Right cardiac atrium (tissue), 5 donors: Measurements from ENCODE around the gene RCAN2. TPM values are rescaled to one million over a fixed set of nuclear protein-coding genes. Genes with fewer than 3 reads are reported as not detected.

ENCODE experiments used
- ATAC-seq, 2 donors: fragments of 200-7000 bp; cut with Tn5 transposase; one replicate each; pipeline versions ENCODE4 v1.8.0 to v1.9.1; 2020; ENCODE audit warnings: moderate library complexity in 2 of 2, mild to moderate bottlenecking in 1 of 2
- DNase-seq, 3 donors: peaks; one replicate each; pipeline ENCODE4 v3.0.0-alpha.2; 2020
- H3K27ac ChIP-seq: one replicate; pipeline ENCODE4 v1.5.1; 2013; ENCODE audit warnings: mild to moderate bottlenecking, low read length, control low read depth, moderate library complexity
- H3K27me3 ChIP-seq: one replicate; pipeline ENCODE4 v1.6.1; 2013; ENCODE audit not compliant: control insufficient read depth, insufficient read depth
- H3K4me1 ChIP-seq: one replicate; pipeline ENCODE4 v1.6.1; 2013; ENCODE audit warnings: low read length; ENCODE audit not compliant: control insufficient read depth, insufficient read depth
- H3K4me3 ChIP-seq: one replicate; pipeline ENCODE4 v1.5.1; 2013; ENCODE audit warnings: low read length, control low read depth
- H3K9me3 ChIP-seq: one replicate; pipeline ENCODE4 v1.6.1; 2013; ENCODE audit warnings: low read length; ENCODE audit not compliant: control insufficient read depth
- WGBS: extraction: QIAGEN DNeasy Blood & Tissue Kit; methylation state at CpG from one replicate; pipeline ENCODE4 v1.1.7; 2013; 5-methylcytosine and 5-hydroxymethylcytosine counted together
- intact Hi-C, 4 donors: fragments of 100-400 bp; cut with DNase I; formaldehyde crosslinking; loops; one replicate each; pipeline versions ENCODE4 v1.11.0 to v1.14.0; 2022 to 2023
- polyA plus RNA-seq: library from polyadenylated mRNA; stranded (reverse); fragments of 200-250 nt; gene quantifications from one replicate; pipeline ENCODE4 v1.2.3, GENCODE V29; 2013
- total RNA-seq, 4 donors: library from RNA; stranded (reverse); fragmentation: NEBNext Ultra II Directional; extraction: Animal tissue kit (Norgen Biotek cat#: 25700); gene quantifications; one replicate each; pipeline ENCODE4 v1.2.1, GENCODE V29; 2021
- donor health status: healthy with polysubstance abuse.
- donor health status: DM: no; HTN: yes; CAD: no.
- donor health status: DM: no; HTN: no; CAD: no.
- donor health status: DM: no; HTN: yes; CAD: no; lungs with severe emphysema.
- donor health status: DM: yes; HTN: yes; CAD: no.

The RCAN2 gene
- total and polyA plus RNA-seq, 5 donors = 82.9 to 184 (median 127) TPM

DNA sequence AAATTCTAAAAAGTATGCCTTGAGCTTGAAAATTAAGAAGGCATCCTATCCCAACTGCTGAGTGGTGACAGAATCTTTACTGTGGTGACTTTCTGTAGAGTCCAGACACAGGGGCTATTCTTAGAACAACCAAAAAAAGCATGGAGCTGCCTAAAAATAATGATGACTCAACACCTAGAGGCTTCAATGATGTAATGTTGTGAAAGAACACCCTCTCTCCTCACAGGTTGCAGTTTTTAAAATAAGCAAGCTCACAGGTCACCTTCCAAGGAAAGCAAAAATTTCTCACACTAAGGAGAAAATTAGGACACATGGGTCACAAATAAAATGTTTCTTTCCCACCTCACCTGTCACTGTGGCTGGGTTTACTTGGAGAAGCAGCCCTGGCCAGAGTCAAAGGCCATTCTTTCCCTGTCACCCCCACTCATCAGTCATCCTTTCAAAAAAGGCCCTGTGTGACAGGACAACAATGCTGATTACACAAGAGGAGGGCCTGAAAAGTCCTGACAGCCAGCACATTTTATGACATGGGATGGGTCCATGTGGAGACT lies 53.5 kb downstream of the RCAN2 start:
- Histone ChIP-seq H3K27ac (peak overlapping the region; percentile 82), H3K27me3 (no peaks in the 10 kb centered on the region), H3K4me1 (peaks cover 9% of the 10 kb centered on the region), H3K9me3 (no peaks in the 10 kb centered on the region), H3K4me3 (no peak overlapping the region)
- intact Hi-C loops = no loop called here
- ATAC-seq (peak; percentile 82 to 88), DNase-seq (no peak)

DNA sequence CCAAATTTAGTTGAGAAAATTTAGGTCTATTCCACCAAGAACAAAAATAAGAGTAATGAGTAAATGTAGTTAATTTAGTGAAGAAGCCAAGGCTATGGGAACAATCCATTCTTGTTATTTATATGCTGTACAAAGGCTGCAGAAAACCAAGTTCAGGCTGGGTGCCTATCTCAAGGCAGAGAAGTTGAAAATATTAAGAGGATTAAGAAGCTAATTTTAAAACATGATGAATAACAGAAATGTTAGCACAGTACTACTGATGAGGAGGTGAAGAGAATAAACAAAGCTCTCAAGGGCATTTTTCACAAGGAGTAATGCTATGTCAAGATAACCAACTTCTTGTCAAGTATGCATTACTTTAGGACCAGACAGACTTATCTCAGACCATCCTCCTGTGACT lies 68.6 kb downstream of the RCAN2 start:
- Histone ChIP-seq H3K4me1 (peaks cover 6% of the 10 kb centered on the region), H3K27ac (peak overlapping the region; percentile 43), H3K9me3 (no peaks in the 10 kb centered on the region), H3K4me3 (no peak overlapping the region), H3K27me3 (no peaks in the 10 kb centered on the region)
- DNase-seq (no peak), ATAC-seq (no peak)
- intact Hi-C loops = loop anchor here in 3 of 4 donors (5.0 to 10.0 kb wide), 5 partner anchors 62 to 205 kb away; partner anchors contain the start of gene RCAN2 (in 2 of the 3)

DNA sequence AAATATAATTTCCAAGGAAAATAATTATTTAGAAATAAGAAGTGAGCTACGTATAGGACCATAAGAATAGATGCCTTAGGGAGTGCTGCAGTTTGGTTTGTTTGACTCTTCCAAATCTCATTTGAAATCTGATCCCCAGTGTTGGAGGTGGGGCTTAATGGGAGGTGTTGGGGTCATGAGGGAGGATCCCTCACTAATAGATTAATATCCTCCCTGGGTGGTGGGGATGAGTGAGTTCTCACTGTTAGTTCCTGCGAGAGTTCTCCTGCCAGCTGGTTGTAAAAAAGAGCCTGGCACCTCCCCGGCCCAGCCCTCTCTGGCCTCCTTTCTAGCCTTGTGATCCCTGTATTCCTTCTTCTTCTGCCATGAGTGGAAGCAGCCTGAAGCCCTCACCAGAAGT lies 69.3 kb downstream of the RCAN2 start:
- intact Hi-C loops = loop anchor here in 3 of 4 donors (5.0 to 10.0 kb wide), 5 partner anchors 63 to 205 kb away; partner anchors contain the start of gene RCAN2 (in 2 of the 3)
- H3K27ac ChIP-seq = peak overlapping the region; percentile 38
- DNase-seq = no peak
- 76% methylated on average over 3 of the region's 3 CpGs for WGBS
- no peaks in the 10 kb centered on the region for H3K9me3 ChIP-seq
- no peak overlapping the region for H3K4me3 ChIP-seq
- H3K27me3 ChIP-seq = no peaks in the 10 kb centered on the region
- ATAC-seq = no peak
- H3K4me1 ChIP-seq = peaks cover 6% of the 10 kb centered on the region

DNA sequence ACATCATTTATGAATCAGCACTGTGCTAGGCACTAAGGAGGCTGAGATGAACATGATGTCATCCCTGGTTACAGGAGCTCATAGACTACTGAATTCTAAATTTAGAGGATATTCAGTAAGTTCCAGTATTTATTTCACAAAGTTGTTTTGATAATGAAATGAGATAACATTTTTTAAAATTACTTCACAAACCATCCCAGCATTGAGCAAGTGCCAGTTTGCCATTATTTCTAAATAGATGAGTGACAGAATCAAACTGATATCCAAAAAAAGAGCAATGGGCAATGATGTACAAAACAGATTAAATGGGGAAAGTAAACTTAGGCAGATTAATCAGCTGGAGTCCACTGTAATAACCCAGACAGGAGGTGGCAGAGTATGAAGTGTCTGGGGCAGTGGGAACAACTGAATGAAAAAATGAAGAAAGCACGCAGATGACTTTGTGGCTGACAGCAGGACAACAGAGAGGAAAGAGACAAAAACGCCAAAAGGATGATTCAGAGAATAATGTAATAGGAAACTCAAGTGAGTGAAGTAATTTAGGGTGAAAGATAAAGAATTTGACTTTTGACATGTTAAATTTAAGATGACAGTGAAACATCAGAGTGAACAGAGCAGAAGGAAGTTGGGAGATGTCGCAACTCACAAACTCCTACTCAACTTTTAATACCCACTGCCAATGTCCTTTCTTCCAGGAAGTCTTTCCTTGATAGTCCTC lies 70.2 kb downstream of the RCAN2 start:
- no peak for ATAC-seq
- peaks cover 6% of the 10 kb centered on the region for H3K4me1 ChIP-seq
- H3K27ac ChIP-seq = no peak overlapping the region
- no peak for DNase-seq
- intact Hi-C loops = loop anchor here in 3 of 4 donors (5.0 to 10.0 kb wide), 5 partner anchors 64 to 206 kb away; partner anchors contain the start of gene RCAN2 (in 2 of the 3)
- WGBS = 75% methylated on average over 3 of the region's 3 CpGs
- H3K4me3 ChIP-seq = no peak overlapping the region
- no peaks in the 10 kb centered on the region for H3K9me3 ChIP-seq
- H3K27me3 ChIP-seq = no peaks in the 10 kb centered on the region

DNA sequence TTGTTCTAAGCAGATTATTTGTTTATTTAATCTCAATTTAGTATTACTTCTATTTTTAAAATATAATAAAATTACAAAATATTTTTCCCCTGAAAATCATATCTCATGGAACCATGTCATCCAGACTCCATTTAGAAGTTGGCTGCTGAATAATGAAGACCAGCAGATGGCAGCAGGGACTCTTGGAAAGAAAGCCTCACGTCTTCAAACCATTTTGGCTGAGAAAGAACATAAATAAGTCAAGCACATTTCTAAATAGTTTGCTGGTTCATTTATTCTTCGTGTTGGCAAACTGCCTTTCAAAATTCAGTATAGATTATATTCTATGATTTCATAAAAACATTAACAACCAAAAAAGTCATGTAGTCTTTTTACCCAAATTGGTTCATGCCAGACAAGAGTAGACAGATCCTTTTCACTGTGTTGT lies 71.7 kb downstream of the RCAN2 start:
- no peaks in the 10 kb centered on the region for H3K27me3 ChIP-seq
- ATAC-seq (peak in 1 of 2 donors; percentile 60), DNase-seq (peak in 2 of 3 donors; percentile 30 to 66)
- WGBS = 1% methylated on average over 2 of the region's 2 CpGs
- H3K4me1 ChIP-seq = peaks cover 4% of the 10 kb centered on the region
- no peak overlapping the region for H3K27ac ChIP-seq
- H3K9me3 ChIP-seq = no peaks in the 10 kb centered on the region
- no peak overlapping the region for H3K4me3 ChIP-seq
- intact Hi-C loops = loop anchor here (5.0 to 10.0 kb wide), 5 partner anchors 65 to 208 kb away; partner anchors contain the start of gene RCAN2 (in 3 of the 4)

DNA sequence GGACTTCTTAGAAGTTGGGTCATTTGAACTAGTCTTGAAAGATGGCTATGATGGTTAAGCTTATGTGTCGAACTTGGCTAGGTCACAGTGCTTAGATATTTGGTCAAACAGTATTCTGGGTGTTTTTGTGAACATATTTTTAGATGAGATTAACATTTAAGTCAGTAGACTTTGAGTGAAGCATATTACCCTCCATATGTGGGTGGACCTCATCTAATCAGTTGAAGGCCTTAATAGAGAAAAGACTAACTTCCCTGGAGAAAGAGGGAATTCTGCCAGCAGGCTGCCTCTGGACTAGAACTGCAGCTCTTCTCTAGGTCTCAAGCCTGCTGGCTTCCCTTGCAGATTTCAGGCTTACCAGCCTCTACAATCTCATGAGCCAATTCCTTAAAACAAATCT lies 76.9 kb downstream of the RCAN2 start:
- WGBS = 97% methylated on average over 1 of the region's 1 CpG
- no peak for DNase-seq
- ATAC-seq = no peak
- Histone ChIP-seq H3K27ac (no peak overlapping the region), H3K9me3 (no peaks in the 10 kb centered on the region), H3K27me3 (no peaks in the 10 kb centered on the region), H3K4me3 (no peak overlapping the region), H3K4me1 (peaks cover 2% of the 10 kb centered on the region)
- intact Hi-C loops = loop anchor here in 2 of 4 donors (5.0 kb wide), 2 partner anchors 322 to 327 kb away; no protein-coding TSS in a partner anchor

DNA sequence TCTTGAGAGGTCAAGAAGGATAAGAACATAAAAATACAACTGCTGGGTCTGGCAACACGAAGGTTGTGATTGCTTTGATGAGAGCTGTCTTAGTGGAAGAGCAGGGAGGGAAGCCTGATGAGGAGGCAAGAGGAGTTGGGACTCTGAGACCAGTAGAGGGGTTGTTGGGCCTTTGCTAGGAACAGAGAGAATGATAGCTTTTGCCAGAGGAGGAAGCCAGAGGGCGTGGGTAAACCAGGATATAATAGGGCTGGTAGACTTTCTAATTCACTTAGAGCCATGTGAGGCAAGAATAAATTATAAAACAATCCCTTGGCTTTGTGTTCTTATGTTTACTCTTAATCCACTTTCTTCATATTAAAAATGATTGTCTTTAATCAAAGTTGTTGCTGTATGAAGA lies 78.6 kb downstream of the RCAN2 start:
- no peak overlapping the region for H3K4me3 ChIP-seq
- ATAC-seq (peak in 1 of 2 donors; percentile 27), DNase-seq (no peak)
- H3K9me3 ChIP-seq = no peaks in the 10 kb centered on the region
- H3K27ac ChIP-seq = no peak overlapping the region
- WGBS = 55% methylated on average over 2 of the region's 2 CpGs
- H3K27me3 ChIP-seq = no peaks in the 10 kb centered on the region
- intact Hi-C loops = loop anchor here in 2 of 4 donors (5.0 kb wide), 2 partner anchors 320 to 325 kb away; no protein-coding TSS in a partner anchor
- H3K4me1 ChIP-seq = peaks cover 5% of the 10 kb centered on the region

DNA sequence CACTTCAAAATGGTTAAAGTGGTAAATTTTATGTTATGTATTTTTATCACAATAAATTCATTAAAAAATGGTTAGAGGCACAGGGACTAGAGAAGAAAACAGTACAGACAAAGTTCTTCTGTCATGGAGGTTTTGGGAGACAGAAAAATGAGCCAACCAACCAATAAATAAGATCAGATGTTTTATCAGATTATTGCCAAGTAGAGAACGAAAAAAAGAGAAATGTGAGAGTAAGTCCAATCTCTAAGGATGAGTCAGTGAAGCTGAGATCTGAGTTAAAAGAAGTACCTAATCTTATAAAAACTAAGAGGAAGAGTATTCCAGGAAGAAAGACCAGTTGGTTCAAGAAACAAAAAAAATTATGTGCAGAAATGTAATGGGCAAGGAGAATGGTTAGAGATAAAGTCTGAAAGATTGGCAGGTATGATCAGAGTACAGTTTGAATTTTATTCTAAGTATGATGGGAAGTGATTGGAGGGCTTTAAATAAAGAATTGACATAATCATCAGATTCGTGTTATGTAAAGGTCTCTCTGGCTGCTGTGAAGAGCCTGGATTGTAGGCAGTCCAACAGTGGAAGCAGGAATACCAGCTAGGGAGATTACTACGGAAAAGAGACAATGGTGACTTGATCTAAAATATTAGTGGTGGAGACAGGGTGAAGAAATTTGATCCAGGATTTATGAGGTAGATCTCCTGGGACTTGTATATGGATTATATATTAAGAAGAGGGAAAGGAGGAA lies 79.6 kb downstream of the RCAN2 start:
- Histone ChIP-seq H3K9me3 (no peaks in the 10 kb centered on the region), H3K4me3 (no peak overlapping the region), H3K27ac (no peak overlapping the region), H3K27me3 (no peaks in the 10 kb centered on the region), H3K4me1 (peaks cover 9% of the 10 kb centered on the region)
- 54% methylated on average over 3 of the region's 3 CpGs for WGBS
- no peak for DNase-seq
- ATAC-seq = peak; percentile 40
- intact Hi-C loops = loop anchor here in 3 of 4 donors (2.0 to 5.0 kb wide), 4 partner anchors 191 to 324 kb away; no protein-coding TSS in a partner anchor

DNA sequence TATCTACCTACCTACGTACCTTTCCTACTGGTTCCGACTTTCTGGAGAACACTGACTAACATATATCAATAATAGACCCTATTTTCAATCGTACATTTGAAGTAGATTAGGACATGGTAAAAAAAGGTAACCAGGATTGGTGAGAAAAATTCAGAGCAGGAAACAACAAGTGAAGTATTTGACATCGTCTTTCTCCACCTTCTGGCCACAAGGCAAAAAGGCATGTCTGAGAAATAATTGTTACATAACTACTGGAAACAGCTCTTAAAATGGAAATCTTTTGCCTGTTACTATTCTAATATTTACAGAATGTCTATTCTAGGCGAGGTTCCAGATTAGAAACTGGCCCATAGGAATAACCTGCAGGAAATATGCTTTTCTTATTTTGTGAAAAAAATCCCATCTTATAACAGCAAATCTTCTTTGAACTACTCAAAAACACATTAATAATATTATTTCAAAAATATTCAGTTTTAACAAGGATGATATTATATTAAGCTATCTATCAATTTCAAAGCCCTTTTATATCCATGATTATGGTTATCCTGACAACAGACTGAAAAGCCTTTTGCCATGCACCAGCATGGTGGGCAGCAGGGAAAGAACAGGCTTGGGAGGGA lies 80.8 kb downstream of the RCAN2 start:
- DNase-seq = no peak
- WGBS = 38% methylated on average over 5 of the region's 5 CpGs
- no peak overlapping the region for H3K27ac ChIP-seq

DNA sequence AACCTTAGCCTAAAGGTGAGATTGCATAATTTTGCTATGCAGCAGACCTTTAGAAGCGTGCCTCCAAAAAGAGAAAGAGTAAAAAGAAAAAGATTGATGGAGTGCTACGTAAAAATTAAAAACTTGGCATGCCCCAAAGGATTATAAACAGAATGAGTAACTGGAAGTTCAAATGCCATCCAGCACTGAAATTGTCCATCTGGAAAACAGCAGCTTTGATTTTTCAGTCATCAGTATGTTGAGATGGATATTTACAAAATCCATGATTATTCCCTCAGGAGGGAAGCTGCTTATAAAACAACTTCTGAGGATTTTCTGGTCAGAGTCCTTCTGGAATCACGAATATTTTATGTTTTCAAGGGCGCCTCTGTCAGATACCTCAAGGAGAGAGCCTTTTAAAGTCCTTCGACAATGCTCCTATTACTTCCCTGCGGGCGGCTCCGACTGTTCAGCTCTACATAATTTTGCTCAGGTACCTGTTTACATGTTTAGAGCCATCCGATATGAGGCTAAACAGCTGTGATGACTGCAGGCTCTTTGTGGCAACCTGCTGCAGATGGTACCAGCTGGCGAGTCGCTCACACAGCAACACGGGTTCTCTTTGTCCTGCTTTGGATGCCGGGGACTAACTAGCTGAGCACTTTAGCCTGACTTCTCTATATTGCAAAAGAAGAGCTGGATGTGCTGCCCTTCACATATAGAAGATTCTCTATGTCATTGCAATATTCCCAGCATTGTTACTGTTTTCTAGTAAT lies 83.3 kb downstream of the RCAN2 start:
- no peak overlapping the region for H3K4me3 ChIP-seq
- ATAC-seq (peak; percentile 23 to 37), DNase-seq (peak in 1 of 3 donors; percentile 50)
- no peaks in the 10 kb centered on the region for H3K9me3 ChIP-seq
- no peaks in the 10 kb centered on the region for H3K27me3 ChIP-seq
- peaks cover 9% of the 10 kb centered on the region for H3K4me1 ChIP-seq
- H3K27ac ChIP-seq = no peak overlapping the region
- WGBS = 82% methylated on average over 13 of the region's 13 CpGs
- intact Hi-C loops = loop anchor here in 3 of 4 donors (5.0 kb wide), 3 partner anchors 176 to 316 kb away; no protein-coding TSS in a partner anchor

More for the DNA sequence above, 80.8 kb downstream of the RCAN2 start:
- H3K9me3 ChIP-seq = no peaks in the 10 kb centered on the region
- H3K4me1 ChIP-seq = peaks cover 9% of the 10 kb centered on the region
- H3K27me3 ChIP-seq = no peaks in the 10 kb centered on the region
- peak in 1 of 2 donors; percentile 45 for ATAC-seq
- H3K4me3 ChIP-seq = no peak overlapping the region
- intact Hi-C loops = loop anchor here in 3 of 4 donors (2.0 to 5.0 kb wide), 4 partner anchors 190 to 323 kb away; no protein-coding TSS in a partner anchor
